Upper lobe of left lung (tissue), 4 donors: ENCODE measurements around the gene RAD9B.

Experiments used
- EP300 ChIP-seq, 4 donors: sonication (generic); formaldehyde crosslinking; IDR thresholded peaks; one replicate each; pipeline ENCODE4 v1.5.1; 2017; ENCODE audit warnings: antibody characterized with exemption in 4 of 4, control low read depth in 2 of 4
- POLR2A ChIP-seq, 4 donors: fragments of 450-650 bp; IDR thresholded peaks; one replicate each; pipeline ENCODE4 v1.5.1; 2016 to 2017; ENCODE audit warnings: antibody characterized with exemption in 4 of 4, mild to moderate bottlenecking in 2 of 4
- POLR2AphosphoS5 ChIP-seq, 2 donors: sonication (generic); formaldehyde crosslinking; IDR thresholded peaks; one replicate each; pipeline ENCODE4 v1.5.1; 2017; ENCODE audit warnings: antibody characterized with exemption in 2 of 2
- TF ChIP-seq, protein P1 (sequence below), 6 experiments: fragments of 450-650 bp in 4 of 6; fragments of 200-600 bp in 2 of 6; sonication (generic) in 2 of 6; IDR thresholded peaks; one replicate each; pipeline ENCODE4 v1.5.1; 2016 to 2019; ENCODE audit warnings: antibody characterized with exemption in 6 of 6

- TF ChIP-seq POLR2AphosphoS5 (IDR thresholded peaks at IDR 0.05): no peak
- TF ChIP-seq, protein P1, sequence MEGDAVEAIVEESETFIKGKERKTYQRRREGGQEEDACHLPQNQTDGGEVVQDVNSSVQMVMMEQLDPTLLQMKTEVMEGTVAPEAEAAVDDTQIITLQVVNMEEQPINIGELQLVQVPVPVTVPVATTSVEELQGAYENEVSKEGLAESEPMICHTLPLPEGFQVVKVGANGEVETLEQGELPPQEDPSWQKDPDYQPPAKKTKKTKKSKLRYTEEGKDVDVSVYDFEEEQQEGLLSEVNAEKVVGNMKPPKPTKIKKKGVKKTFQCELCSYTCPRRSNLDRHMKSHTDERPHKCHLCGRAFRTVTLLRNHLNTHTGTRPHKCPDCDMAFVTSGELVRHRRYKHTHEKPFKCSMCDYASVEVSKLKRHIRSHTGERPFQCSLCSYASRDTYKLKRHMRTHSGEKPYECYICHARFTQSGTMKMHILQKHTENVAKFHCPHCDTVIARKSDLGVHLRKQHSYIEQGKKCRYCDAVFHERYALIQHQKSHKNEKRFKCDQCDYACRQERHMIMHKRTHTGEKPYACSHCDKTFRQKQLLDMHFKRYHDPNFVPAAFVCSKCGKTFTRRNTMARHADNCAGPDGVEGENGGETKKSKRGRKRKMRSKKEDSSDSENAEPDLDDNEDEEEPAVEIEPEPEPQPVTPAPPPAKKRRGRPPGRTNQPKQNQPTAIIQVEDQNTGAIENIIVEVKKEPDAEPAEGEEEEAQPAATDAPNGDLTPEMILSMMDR (IDR thresholded peaks at IDR 0.05): no peak
- no peak for TF ChIP-seq POLR2A (IDR thresholded peaks at IDR 0.05)
- TF ChIP-seq EP300 (IDR thresholded peaks at IDR 0.05): no peak
Observed at GRCh38 chr12:110548678-110549077, 46.5 kb downstream of the RAD9B start.
